ENCODE results near the gene NT5DC4.

DNA sequence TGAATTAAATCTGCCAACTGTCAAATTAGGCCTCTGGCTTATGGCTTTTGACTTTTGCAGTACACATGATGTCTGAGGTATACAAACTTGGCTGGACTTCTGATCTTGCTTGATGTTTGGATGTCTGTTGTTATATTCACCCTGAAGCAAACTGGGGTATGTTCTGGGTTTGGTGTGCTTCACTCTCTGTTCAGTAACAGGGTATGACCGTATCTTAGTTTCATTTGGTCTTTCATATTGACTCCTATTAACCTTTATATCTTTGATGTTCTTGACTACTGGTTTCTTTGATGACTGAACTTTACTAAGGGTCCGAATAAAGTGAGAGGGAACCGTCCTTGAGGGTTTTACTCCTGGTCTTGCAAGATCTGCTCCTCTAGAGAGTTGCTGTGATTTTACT is 35.4 kb downstream of the NT5DC4 start:
- TF ChIP-seq POLR2AphosphoS5 (IDR thresholded peaks at IDR 0.05; ENCODE audit: low read depth, low read length) (no peak), SIN3A (IDR thresholded peaks at IDR 0.05; ENCODE audit: borderline replicate concordance, insufficient read depth, low read length) (no peak), TAF1 (IDR thresholded peaks at IDR 0.05; ENCODE audit: borderline replicate concordance, insufficient read depth, low read length) (no peak)

Data from PFSK-1 (cell line).